OCI-LY7 (cell line): Measurements from ENCODE around the gene FIP1L1. TPM values are rescaled to one million over a fixed set of nuclear protein-coding genes. Genes with fewer than 3 reads are reported as not detected.

Experiments used
- BruUV-seq: library from RNA; stranded (reverse); fragments of 400-500 nt; replicated peaks from 2 replicates; lab custom pipeline; 2021; lab: Mats Ljungman, UMichigan
- CTCF ChIA-PET: fragments of 300-600 bp; sonication (Branson Sonifier 250); formaldehyde crosslinking; loops from one replicate; lab custom pipeline; 2022; ENCODE audit warnings: antibody characterized with exemption; ENCODE audit not compliant: unreplicated experiment; lab: Charles Lee
- POLR2A ChIA-PET: fragments of 300-600 bp; sonication (Branson Sonifier 250); formaldehyde crosslinking; loops from one replicate; lab custom pipeline; 2022; ENCODE audit warnings: antibody characterized with exemption; lab: Charles Lee
- DNase-seq: peaks from one replicate; pipeline ENCODE4 v3.0.0-alpha.2; 2015; ENCODE audit warnings: low spot score
- H2AFZ ChIP-seq: fragments of 200-600 bp; sonication (generic), shearing (Covaris generic); 2 replicates; pipeline ENCODE4 v1.6.1; 2014; ENCODE audit warnings: mild to moderate bottlenecking, antibody characterized with exemption, low read length, moderate library complexity
- H3K27ac ChIP-seq: fragments of 200-600 bp; sonication (generic); 2 replicates; pipeline ENCODE4 v1.5.1; 2014; ENCODE audit warnings: mixed run types, low read depth, mild to moderate bottlenecking, moderate library complexity, low read length, inconsistent platforms; ENCODE audit not compliant: poor library complexity, severe bottlenecking
- H3K36me3 ChIP-seq: fragments of 200-600 bp; sonication (generic); 2 replicates; pipeline ENCODE4 v1.6.1; 2014; ENCODE audit warnings: mild to moderate bottlenecking, antibody characterized with exemption, low read length, moderate library complexity, mixed read lengths; ENCODE audit not compliant: insufficient read depth
- H3K4me1 ChIP-seq: fragments of 200-600 bp; sonication (generic); 2 replicates; pipeline ENCODE4 v1.5.1; 2014; ENCODE audit warnings: mild to moderate bottlenecking, low read length; ENCODE audit not compliant: insufficient read depth, poor library complexity, severe bottlenecking
- H3K4me2 ChIP-seq: fragments of 200-600 bp; sonication (generic); 2 replicates; pipeline ENCODE4 v1.6.1; 2014; ENCODE audit warnings: mild to moderate bottlenecking, low read length
- H3K4me3 ChIP-seq: fragments of 200-600 bp; sonication (generic); 2 replicates; pipeline ENCODE4 v1.5.1; 2014; ENCODE audit warnings: mild to moderate bottlenecking, low read depth, low read length; ENCODE audit not compliant: poor library complexity, severe bottlenecking
- H3K79me2 ChIP-seq: fragments of 200-600 bp; sonication (generic); 2 replicates; pipeline ENCODE4 v1.6.1; 2016; ENCODE audit warnings: low read depth, mild to moderate bottlenecking, low read length, moderate library complexity, mixed read lengths; ENCODE audit not compliant: insufficient read depth
- H3K9me2 ChIP-seq: fragments of 200-600 bp; sonication (generic); 2 replicates; pipeline ENCODE4 v1.6.1; 2016; ENCODE audit warnings: mild to moderate bottlenecking, low read length, mixed read lengths; ENCODE audit not compliant: insufficient read depth
- H3K9me3 ChIP-seq: fragments of 200-600 bp; sonication (generic); 2 replicates; pipeline ENCODE4 v1.6.1; 2014; ENCODE audit warnings: mild to moderate bottlenecking, mixed run types, low read length, mixed read lengths
- H4K20me1 ChIP-seq: fragments of 200-600 bp; sonication (generic); 2 replicates; pipeline ENCODE4 v1.6.1; 2014; ENCODE audit warnings: mild to moderate bottlenecking, antibody characterized with exemption, low read length, moderate library complexity, mixed read lengths; ENCODE audit not compliant: insufficient read depth
- EZH2phosphoT487 ChIP-seq: fragments of 200-600 bp; sonication (generic); IDR thresholded peaks from 2 replicates; pipeline ENCODE4 v1.6.1; 2018; ENCODE audit warnings: low read depth, borderline replicate concordance, mild to moderate bottlenecking, mixed run types, antibody characterized with exemption, low read length, moderate library complexity, mixed read lengths
- intact Hi-C: fragments of 100-400 bp; cut with micrococcal nuclease; formaldehyde crosslinking; loops from one replicate; pipeline ENCODE4 v1.10.0; 2022; ENCODE audit not compliant: unreplicated experiment
- total RNA-seq, 2 experiments: library from RNA; depleted of rRNA in 1 of 2; stranded (reverse); fragments of >200 nt in 1 of 2; shearing (Covaris generic) in 1 of 2; gene quantifications; 2 replicates each; pipeline ENCODE4 v1.2.3, GENCODE V29; 2014 to 2022
- TF ChIP-seq, protein P1 (sequence below): fragments of 200-600 bp; sonication (generic); conservative IDR thresholded peaks from 2 replicates; pipeline ENCODE4 v1.5.1; 2014; ENCODE audit warnings: mild to moderate bottlenecking, antibody characterized with exemption, low read length, moderate library complexity, mixed read lengths

FIP1L1 gene
- total RNA-seq, 2 experiments from 2014 or later: 73.2 to 86.9 TPM

DNA sequence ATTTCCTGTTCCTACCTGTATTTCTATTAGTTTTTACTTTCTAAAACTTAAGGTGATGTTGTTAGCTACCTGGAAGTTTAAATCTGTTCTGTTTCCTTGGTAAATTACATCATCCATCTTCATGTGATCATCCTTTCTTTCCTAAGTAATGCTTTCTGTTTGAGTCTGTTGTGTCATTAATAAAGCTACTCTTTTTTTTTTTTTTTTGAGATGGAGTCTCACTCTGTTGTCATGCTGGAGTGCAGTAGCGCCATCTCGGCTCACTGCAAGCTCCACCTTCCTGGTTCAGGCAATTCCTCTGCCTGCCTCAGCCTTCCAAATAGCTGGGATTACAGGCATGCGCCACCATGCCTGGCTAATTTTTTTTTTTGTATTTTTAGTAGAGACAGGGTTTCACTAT, 73.3 kb downstream of the FIP1L1 start:
- CTCF ChIA-PET: interaction anchor here (0.6 kb wide), 1 partner anchor 103 kb away, joined by 3 read pairs; no protein-coding TSS in a partner anchor
- Histone ChIP-seq H4K20me1 (no peaks in the 10 kb centered on the region), H3K4me3 (no peak overlapping the region), H3K9me2 (no peaks in the 10 kb centered on the region), H3K36me3 (peaks cover 89% of the 10 kb centered on the region), H3K4me2 (no peak overlapping the region), H3K27ac (no peak overlapping the region), H3K79me2 (no peaks in the 10 kb centered on the region), H3K4me1 (no peaks in the 10 kb centered on the region), H3K9me3 (no peaks in the 10 kb centered on the region), H2AFZ (no peak overlapping the region)
- intact Hi-C loops: no loop called here
- POLR2A ChIA-PET: interaction anchor here (0.7 to 1.5 kb wide), 5 partner anchors 12 to 764 kb away, joined by 3 to 7 read pairs (median 3); no protein-coding TSS in a partner anchor
- BruUV-seq: no TSS peak
- no peak for TF ChIP-seq EZH2phosphoT487
- TF ChIP-seq, protein P1, sequence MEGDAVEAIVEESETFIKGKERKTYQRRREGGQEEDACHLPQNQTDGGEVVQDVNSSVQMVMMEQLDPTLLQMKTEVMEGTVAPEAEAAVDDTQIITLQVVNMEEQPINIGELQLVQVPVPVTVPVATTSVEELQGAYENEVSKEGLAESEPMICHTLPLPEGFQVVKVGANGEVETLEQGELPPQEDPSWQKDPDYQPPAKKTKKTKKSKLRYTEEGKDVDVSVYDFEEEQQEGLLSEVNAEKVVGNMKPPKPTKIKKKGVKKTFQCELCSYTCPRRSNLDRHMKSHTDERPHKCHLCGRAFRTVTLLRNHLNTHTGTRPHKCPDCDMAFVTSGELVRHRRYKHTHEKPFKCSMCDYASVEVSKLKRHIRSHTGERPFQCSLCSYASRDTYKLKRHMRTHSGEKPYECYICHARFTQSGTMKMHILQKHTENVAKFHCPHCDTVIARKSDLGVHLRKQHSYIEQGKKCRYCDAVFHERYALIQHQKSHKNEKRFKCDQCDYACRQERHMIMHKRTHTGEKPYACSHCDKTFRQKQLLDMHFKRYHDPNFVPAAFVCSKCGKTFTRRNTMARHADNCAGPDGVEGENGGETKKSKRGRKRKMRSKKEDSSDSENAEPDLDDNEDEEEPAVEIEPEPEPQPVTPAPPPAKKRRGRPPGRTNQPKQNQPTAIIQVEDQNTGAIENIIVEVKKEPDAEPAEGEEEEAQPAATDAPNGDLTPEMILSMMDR: no peak
- DNase-seq: no peak

DNA sequence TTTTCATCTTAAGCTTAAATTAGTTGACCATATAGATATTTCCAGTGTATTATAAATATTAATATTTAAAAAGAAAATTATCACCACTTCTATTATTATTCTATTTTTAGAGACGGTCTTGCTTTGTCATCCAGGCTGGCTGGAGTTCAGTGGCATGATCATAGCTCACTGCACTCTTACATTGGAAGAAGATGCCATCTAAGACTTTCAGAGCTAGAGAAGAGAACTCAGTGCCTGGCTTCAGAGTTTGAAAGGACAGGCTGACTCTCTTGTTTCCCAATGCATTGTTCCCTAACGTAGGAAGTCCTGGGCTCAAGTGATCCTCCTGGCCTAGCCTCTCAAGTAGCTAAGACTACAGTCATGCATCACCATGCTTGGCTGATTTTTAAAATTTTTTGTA, 75.9 kb downstream of the FIP1L1 start:
- CTCF ChIA-PET: no interaction called here
- Histone ChIP-seq H3K4me1 (no peaks in the 10 kb centered on the region), H3K9me2 (no peaks in the 10 kb centered on the region), H3K4me2 (no peak overlapping the region), H3K27ac (no peak overlapping the region), H3K4me3 (no peak overlapping the region), H3K9me3 (no peaks in the 10 kb centered on the region), H2AFZ (no peak overlapping the region), H4K20me1 (no peaks in the 10 kb centered on the region), H3K79me2 (no peaks in the 10 kb centered on the region), H3K36me3 (peaks cover 85% of the 10 kb centered on the region)
- TF ChIP-seq EZH2phosphoT487: no peak
- TF ChIP-seq, protein P1: no peak
- no TSS peak for BruUV-seq
- POLR2A ChIA-PET: no interaction called here
- no peak for DNase-seq
- intact Hi-C loops: no loop called here

DNA sequence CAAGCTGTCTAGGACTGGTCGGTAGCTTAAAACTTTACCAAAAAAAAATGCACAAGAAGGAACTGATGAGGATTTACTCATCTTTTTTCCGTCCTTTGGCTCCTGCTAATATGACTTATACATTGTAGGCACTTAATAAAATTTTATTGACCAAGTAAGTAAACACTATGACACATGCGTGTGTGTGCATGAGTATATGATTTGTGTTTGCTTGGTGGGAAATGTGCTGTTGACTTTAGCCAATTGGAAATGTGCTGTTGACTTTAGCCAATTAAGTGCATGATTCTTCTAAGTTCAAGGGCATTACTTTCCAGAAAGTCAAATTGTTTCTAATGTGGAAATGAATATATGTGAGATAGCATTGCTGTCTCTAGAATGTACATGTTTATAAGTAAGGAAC, 78.3 kb downstream of the FIP1L1 start:
- Histone ChIP-seq H3K36me3 (peaks cover 94% of the 10 kb centered on the region), H3K4me3 (no peak overlapping the region), H3K9me3 (no peaks in the 10 kb centered on the region), H3K79me2 (no peaks in the 10 kb centered on the region), H2AFZ (no peak overlapping the region), H4K20me1 (no peaks in the 10 kb centered on the region), H3K4me1 (no peaks in the 10 kb centered on the region), H3K4me2 (no peak overlapping the region), H3K27ac (no peak overlapping the region), H3K9me2 (no peaks in the 10 kb centered on the region)
- no TSS peak for BruUV-seq
- DNase-seq: no peak
- ChIA-PET CTCF (no interaction called here), POLR2A (interaction anchor here (1.5 kb wide), 1 partner anchor 90 kb away, joined by 5 read pairs; the partner anchor contains the start of gene SCFD2)
- TF ChIP-seq, protein P1: no peak
- no peak for TF ChIP-seq EZH2phosphoT487
- intact Hi-C loops: no loop called here
